HG03280 (cell line): ENCODE measurements around the gene ZNF628.

Source experiments
- ATAC-seq: cut with Tn5 transposase; IDR thresholded peaks from one replicate; pipeline ENCODE4 v1.9.1; 2021; ENCODE audit warnings: mild to moderate bottlenecking, moderate library complexity; ENCODE audit not compliant: unreplicated experiment

The ZNF628 gene

GRCh38 chr19:55449469-55449868 lies 26.9 kb upstream of the ZNF628 start:
- no peak for ATAC-seq

GRCh38 chr19:55451163-55451964 lies 25.1 kb upstream of the ZNF628 start:
- ATAC-seq = no peak

- no peak for ATAC-seq
These were observed 24.3 kb upstream of the ZNF628 start for GRCh38 chr19:55451965-55452748.

- no peak for ATAC-seq
These were observed 23.6 kb upstream of the ZNF628 start for GRCh38 chr19:55452749-55453346.

GRCh38 chr19:55453511-55454260 lies 22.7 kb upstream of the ZNF628 start:
- ATAC-seq = no peak

- no peak for ATAC-seq
These were observed 21.6 kb upstream of the ZNF628 start for GRCh38 chr19:55454787-55455243.

GRCh38 chr19:55455576-55456235 lies 20.7 kb upstream of the ZNF628 start:
- no peak for ATAC-seq

GRCh38 chr19:55456347-55456746 lies 20.1 kb upstream of the ZNF628 start:
- no peak for ATAC-seq

GRCh38 chr19:55457683-55458457 lies 18.5 kb upstream of the ZNF628 start:
- ATAC-seq = no peak

GRCh38 chr19:55459551-55459949 lies 16.9 kb upstream of the ZNF628 start:
- ATAC-seq = no peak

GRCh38 chr19:55459950-55460657 lies 16.3 kb upstream of the ZNF628 start:
- no peak for ATAC-seq

GRCh38 chr19:55460670-55461258 lies 15.7 kb upstream of the ZNF628 start:
- no peak for ATAC-seq

- peak; percentile 94 for ATAC-seq
These were observed 15.0 kb upstream of the ZNF628 start, which contains the start of gene ISOC2 for GRCh38 chr19:55461259-55461973. Gene ISOC2, minus strand, starts transcription at chr19:55461642. Its CDS starts 5,156 bp downstream, at chr19:55456486.

GRCh38 chr19:55461974-55462626 lies 14.3 kb upstream of the ZNF628 start:
- no peak for ATAC-seq

GRCh38 chr19:55462722-55463121 lies 13.7 kb upstream of the ZNF628 start:
- ATAC-seq = no peak

- no peak for ATAC-seq
These were observed 12.8 kb upstream of the ZNF628 start for GRCh38 chr19:55463583-55464031.

- no peak for ATAC-seq
These were observed 12.3 kb upstream of the ZNF628 start for GRCh38 chr19:55464039-55464661.
